Progenitor cell of endocrine pancreas (in vitro differentiated cells): ENCODE results near the gene ZNF773. TPM values are rescaled to one million over a fixed set of nuclear protein-coding genes. Genes with fewer than 3 reads are reported as not detected.
"Not testable (repeated sequence)": the region's sequence is repeated elsewhere in the genome, so short reads cannot be mapped to it uniquely, and the experiment has no call there.

Source experiments
- DNase-seq: peaks from one replicate; pipeline ENCODE4 v3.0.0; 2021; ENCODE audit warnings: low spot score; ENCODE audit not compliant: unreplicated experiment
- H3K27ac Mint-ChIP-seq: 2 replicates; pipeline ENCODE4 v1.8.0; 2021; ENCODE audit warnings: mild to moderate bottlenecking, moderate library complexity, mixed read lengths
- H3K27me3 Mint-ChIP-seq: 2 replicates; pipeline ENCODE4 v1.8.0; 2021; ENCODE audit warnings: mixed read lengths
- H3K36me3 Mint-ChIP-seq: 2 replicates; pipeline ENCODE4 v1.8.0; 2022; ENCODE audit warnings: mixed read lengths; ENCODE audit not compliant: insufficient read depth
- H3K4me1 Mint-ChIP-seq: 2 replicates; pipeline ENCODE4 v1.8.0; 2021; ENCODE audit warnings: low read depth, mixed read lengths
- H3K4me3 Mint-ChIP-seq: 2 replicates; pipeline ENCODE4 v1.8.0; 2021; ENCODE audit warnings: low read depth, mild to moderate bottlenecking, moderate library complexity, mixed read lengths
- H3K9me3 Mint-ChIP-seq: 2 replicates; pipeline ENCODE4 v1.8.0; 2021; ENCODE audit warnings: low read depth, mixed read lengths
- CTCF ChIP-seq: fragments of 200-600 bp; sonication (generic); IDR thresholded peaks from one replicate; pipeline ENCODE4 v1.5.0; 2021; ENCODE audit warnings: antibody characterized with exemption, mild to moderate bottlenecking; ENCODE audit not compliant: unreplicated experiment
- total RNA-seq: library from RNA; stranded (reverse); gene quantifications from 2 replicates; pipeline ENCODE4 v1.2.1, GENCODE V29; 2021

ZNF773 gene
- total RNA-seq, 1 donor from 2014 or later: 8.7 TPM

- no peak overlapping the region for H3K4me3 Mint-ChIP-seq
- no peaks in the 10 kb centered on the region for H3K4me1 Mint-ChIP-seq
- DNase-seq: no peak
- TF ChIP-seq CTCF: no peak
- peaks cover 57% of the 10 kb centered on the region for H3K9me3 Mint-ChIP-seq
- no peak overlapping the region for H3K27ac Mint-ChIP-seq
- no peaks in the 10 kb centered on the region for H3K27me3 Mint-ChIP-seq
- H3K36me3 Mint-ChIP-seq: peaks cover 60% of the 10 kb centered on the region
Measured at GRCh38 chr19:57512845-57513244, 13.1 kb downstream of the ZNF773 start.

- Mint-ChIP-seq H3K36me3 (peaks cover 44% of the 10 kb centered on the region), H3K4me1 (no peaks in the 10 kb centered on the region), H3K4me3 (no peak overlapping the region), H3K27me3 (no peaks in the 10 kb centered on the region), H3K27ac (no peak overlapping the region), H3K9me3 (peaks cover 47% of the 10 kb centered on the region)
- no peak for TF ChIP-seq CTCF
- DNase-seq: no peak
Measured at GRCh38 chr19:57515255-57515654, 15.5 kb downstream of the ZNF773 start.

GRCh38 chr19:57518021-57518420, 18.3 kb downstream of the ZNF773 start:
- H3K9me3 Mint-ChIP-seq: peaks cover 37% of the 10 kb centered on the region
- H3K4me1 Mint-ChIP-seq: not testable (repeated sequence)

GRCh38 chr19:57527136-57527881, 27.6 kb downstream of the ZNF773 start, which contains the start of gene ZNF549:
TSS of gene ZNF549 (plus strand) at chr19:57527356. CDS start at chr19:57527574, 218 bp downstream.
- TF ChIP-seq CTCF: no peak

More at GRCh38 chr19:57518021-57518420, 18.3 kb downstream of the ZNF773 start:
- not testable (repeated sequence) for H3K4me3 Mint-ChIP-seq, H3K27me3 Mint-ChIP-seq, H3K27ac Mint-ChIP-seq, DNase-seq
- peaks cover 36% of the 10 kb centered on the region for H3K36me3 Mint-ChIP-seq

GRCh38 chr19:57537953-57538547, 38.3 kb downstream of the ZNF773 start:
- H3K27ac Mint-ChIP-seq: no peak overlapping the region
- peaks cover 99% of the 10 kb centered on the region for H3K36me3 Mint-ChIP-seq
- no peaks in the 10 kb centered on the region for H3K27me3 Mint-ChIP-seq

More at GRCh38 chr19:57527136-57527881, 27.6 kb downstream of the ZNF773 start, which contains the start of gene ZNF549:
- Mint-ChIP-seq H3K4me1 (peaks cover 14% of the 10 kb centered on the region), H3K27me3 (no peaks in the 10 kb centered on the region), H3K36me3 (peaks cover 40% of the 10 kb centered on the region), H3K27ac (peak within 1 kb of the TSS; percentile 99), H3K9me3 (peaks cover 43% of the 10 kb centered on the region), H3K4me3 (peak within 1 kb of the TSS; percentile 100)
- DNase-seq: peak; percentile 80

More at GRCh38 chr19:57537953-57538547, 38.3 kb downstream of the ZNF773 start:
- DNase-seq: no peak
- H3K4me3 Mint-ChIP-seq: no peak overlapping the region
- TF ChIP-seq CTCF: no peak
- no peaks in the 10 kb centered on the region for H3K4me1 Mint-ChIP-seq
- peaks cover 87% of the 10 kb centered on the region for H3K9me3 Mint-ChIP-seq
